ENCODE measurements around the gene CHM.
"Not testable (repeated sequence)": the region's sequence is repeated elsewhere in the genome, so short reads cannot be mapped to it uniquely, and the experiment has no call there.

Gene CHM

GRCh38 chrX:85994797-85995196 lies 52.6 kb downstream of the CHM start:
- no peak for DNase-seq

DNA sequence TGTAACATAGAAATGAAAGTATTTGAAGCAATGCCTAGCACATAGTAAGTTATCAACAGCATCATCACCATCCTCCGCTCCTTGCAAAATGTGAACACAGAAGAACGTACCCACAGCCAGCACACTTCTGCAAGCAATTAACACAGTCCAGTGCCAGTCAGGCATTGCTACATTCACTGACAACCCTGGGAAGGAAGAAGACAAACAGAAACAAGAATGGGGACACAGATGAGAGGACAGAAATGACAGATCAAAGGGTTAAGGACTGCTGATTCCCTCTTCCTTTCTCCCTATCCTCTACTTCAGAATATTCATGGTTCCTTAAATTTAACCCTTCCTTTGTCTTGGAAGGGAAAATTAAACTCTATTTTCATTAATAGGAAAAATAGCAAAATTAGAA lies 53.1 kb downstream of the CHM start:
- no peak for DNase-seq

DNA sequence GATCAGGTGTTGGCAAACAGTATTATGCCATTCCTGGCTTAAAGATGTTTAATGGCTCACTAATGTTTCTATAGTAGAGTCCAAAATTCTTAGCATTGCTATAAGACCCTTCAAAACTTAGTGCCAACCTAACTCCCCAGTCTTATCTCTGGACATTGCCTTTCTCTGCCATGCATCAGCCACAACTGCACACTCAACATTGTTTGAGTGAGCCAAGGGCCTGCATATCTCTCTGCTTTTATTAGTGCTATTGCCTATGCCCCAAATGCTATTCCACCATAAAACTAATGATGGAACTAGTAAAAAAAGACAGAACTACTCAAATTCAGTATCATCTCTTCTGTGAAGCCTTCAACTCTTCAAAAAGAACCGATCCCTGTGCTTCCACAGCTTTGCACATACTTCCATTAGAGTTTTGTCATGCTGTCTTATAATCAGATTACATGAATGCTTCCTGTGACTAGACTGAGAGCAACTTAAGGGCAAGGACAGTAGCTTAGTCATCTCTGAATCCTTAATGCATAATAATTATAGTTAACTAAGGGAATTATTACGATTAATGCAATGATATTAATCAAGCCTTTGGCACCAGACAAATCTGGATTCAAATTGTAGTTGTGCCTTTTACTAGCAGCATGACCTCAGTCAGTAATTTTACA lies 53.7 kb downstream of the CHM start:
- no peak for DNase-seq

- no peak for DNase-seq
Observed at GRCh38 chrX:85992811-85993229, 54.5 kb downstream of the CHM start.

DNA sequence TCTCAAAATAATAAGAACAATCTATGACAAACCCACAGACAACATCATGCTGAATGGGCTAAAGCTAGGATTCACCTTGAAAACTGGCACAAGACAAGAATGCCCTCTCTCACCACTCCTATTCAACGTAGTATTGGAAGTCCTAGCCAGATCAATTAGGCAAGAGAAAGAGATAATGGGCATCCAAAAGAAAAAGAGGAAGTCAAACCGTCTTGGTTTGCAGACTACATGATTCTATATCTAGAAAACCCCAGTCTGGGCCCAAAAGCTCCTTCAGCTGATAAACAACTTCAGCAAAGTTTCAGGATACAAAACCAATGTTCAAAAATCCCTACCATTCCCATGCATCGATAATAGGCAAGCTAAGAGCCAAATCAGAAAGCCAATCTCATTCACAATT lies 59.0 kb downstream of the CHM start:
- no peak for DNase-seq

DNA sequence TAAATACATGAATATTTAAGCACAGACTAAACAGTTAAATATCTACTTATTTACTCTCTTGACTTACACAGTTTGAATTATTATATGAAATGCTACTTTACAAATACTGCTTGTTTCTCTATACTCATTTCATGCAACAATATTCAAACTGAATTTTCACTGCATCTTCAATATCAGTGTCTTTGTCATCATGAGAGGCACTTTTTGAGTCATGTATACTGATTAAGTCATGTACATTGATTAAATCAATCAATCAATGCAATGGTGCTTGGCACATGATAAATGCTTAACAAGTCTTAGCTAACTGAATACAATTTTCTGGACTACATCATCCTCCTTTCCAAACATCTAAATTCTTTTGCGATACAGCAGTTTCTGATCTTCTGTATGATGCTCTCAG lies 67.1 kb downstream of the CHM start:
- DNase-seq = no peak

DNA sequence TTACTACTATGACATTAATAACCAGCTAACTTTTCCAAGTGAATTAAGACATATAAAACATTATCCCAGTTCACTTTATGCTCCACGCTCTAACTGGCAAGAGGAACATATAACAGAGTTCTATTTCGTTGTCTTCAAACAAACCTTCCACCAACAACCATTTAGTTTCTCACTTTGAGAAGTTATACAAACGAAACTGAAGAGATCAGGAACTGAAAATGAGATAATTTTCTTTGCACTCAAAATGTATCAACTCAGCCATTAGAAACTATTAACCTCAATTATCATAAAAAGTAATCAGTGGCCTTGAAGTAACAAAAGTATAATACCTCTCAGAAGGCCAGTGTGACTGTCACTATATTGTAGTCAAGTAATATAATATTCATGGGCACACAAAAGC lies 70.1 kb downstream of the CHM start:
- DNase-seq = no peak

- DNase-seq = not testable (repeated sequence)
Observed at GRCh38 chrX:85972351-85972750, 75.0 kb downstream of the CHM start.

DNA sequence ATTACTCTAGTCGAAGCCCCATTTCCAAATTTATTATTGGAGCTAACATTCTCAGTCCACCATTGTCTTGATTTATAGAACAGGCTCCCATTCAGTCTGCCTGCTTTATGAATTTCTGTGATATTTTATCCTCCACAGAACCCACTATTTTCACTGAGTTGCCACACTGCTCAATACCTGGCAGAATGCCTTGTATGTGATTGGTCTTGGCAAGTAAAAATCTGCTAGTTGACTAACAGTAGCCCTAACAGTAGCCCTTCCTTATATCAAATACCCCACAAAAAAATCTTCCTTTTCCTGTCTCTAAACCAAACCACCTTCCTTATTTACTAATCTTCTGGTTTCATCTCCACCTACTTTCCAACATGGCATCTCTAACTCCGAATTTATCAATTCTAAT lies 82.6 kb downstream of the CHM start:
- no peak for DNase-seq

DNA sequence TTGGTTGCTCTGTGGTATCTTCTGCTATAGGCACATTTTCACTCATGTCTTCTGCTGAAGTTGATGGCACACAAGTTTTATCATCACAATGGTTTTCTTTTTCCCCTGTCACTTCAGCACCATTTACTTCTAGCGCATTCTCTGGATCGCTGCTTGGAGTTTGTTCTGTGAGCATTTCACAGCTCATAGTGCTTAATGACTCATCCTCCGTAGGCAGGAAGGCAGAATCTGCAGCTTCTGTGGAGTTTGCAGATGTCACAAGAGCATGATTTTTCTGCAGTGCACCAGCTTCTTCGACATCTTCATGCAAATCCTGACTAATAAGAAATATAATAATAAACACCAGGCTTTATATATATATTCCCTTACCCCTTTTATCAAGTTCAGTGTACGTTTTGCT lies 83.6 kb downstream of the CHM start:
- no peak for DNase-seq

- DNase-seq = no peak
Observed at GRCh38 chrX:85955510-85955909, 91.8 kb downstream of the CHM start.

DNA sequence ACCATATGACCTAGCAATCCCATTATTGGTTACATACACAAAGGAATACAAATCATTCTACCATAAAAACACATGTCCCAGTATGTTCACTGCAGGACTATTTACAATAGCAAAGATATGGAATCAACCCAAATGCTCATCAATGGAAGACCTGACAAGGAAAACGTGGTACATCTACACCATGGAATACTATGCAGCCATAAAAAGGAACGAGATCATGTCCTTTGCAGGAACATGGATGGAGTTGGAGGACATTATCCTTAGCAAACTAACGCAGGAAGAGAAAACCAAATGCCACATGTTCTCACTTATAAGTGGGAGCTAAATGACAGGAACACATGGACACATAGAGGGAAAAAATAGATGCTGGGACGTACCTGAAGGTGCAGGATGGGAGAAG lies 102.6 kb downstream of the CHM start:
- DNase-seq = not testable (repeated sequence)

DNA sequence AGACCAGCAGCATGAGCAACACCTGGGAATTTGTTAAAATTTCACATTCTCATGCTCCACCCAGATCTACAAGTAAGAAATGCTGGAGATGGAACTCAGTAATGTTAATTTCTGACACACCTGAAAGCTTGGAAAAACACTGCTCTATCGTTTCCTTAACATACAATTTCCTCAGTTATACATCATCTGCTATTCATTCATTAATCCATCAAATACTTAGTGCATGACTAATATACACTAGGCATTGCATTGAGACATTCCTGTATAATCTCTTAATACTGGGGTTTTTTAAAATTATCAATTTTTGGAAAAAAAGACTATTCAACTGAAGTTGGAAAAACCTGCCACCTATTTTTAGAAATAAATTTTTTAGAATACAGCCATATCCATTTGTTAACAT lies 106.1 kb downstream of the CHM start:
- DNase-seq = no peak

DNA sequence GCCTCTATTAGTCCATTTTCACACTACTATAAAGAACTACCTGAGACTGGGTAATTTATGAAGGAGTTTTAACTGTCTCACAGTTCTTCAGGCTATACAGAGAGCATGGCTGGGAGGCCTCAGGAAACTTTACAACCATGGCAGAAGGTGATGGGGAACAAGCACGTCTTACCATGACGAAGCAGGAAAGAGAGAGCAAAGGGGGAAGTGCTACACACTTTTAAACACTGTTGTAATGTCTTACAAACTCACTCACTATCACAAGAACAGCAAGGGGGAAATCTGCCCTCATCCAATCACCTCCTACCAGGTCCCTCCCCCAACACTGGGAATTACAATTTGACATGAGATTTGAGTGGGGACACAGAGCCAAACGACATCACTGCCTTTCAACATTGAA lies 107.4 kb downstream of the CHM start:
- DNase-seq = not testable (repeated sequence)

DNA sequence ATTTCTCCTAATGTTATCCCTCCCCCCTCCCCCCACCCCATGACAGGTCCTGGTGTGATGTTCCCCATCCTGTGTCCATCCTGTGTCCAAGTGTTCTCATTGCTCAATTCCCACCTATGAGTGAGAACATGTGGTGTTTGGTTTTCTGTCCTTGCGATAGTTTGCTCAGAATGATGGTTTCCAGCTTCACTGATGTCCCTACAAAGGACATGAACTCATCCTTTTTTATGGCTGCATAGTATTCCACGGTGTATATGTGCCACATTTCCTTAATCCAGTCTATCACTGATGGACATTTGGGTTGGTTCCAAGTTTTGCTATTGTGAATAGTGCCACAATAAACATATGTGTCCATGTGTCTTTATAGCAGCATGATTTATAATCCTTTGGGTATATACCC lies 113.0 kb downstream of the CHM start:
- DNase-seq = not testable (repeated sequence)

GRCh38 chrX:85930099-85930498 lies 117.3 kb downstream of the CHM start:
- DNase-seq = no peak

DNA sequence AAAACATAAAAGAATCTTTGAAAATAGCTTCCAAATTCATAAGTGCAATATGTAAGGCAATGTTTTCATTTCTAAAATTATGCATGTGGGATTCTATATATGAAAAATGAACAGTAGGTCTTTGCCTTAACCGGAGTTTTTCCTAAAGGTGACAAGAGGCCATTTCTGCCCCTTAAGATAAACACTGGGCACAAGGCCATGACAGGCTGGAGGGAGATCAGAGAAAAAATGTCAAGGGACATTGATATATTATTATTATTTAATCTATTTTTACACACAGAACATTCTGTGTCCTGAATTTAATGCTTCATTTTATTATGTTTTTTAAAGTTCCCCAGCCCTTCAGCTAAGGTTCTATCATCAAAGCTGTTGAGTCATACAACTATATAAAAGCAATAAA lies 118.8 kb downstream of the CHM start:
- DNase-seq = no peak

DNA sequence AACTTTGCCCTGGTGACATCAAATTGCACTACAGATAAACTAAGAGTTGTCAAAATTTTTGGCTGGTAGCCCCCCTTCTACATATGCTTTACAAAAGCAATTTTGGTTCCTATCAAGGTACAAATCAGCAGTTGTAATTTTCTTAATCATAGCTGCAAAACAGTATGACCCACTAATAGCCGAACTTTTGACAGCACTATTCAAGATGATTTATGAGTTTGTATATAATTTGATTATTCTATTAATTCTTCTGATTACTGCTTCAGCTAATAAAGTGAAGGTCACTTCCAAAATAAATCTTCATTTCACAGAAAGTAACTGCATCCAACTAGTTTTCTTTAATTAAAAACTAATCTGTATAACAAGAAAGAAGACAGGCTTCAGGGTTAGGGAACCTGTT lies 119.6 kb downstream of the CHM start:
- DNase-seq = no peak

GRCh38 chrX:85922821-85923220 lies 124.5 kb downstream of the CHM start:
- no peak for DNase-seq

GRCh38 chrX:85916656-85917280 lies 130.6 kb downstream of the CHM start:
- not testable (repeated sequence) for DNase-seq

- no peak for DNase-seq
Observed at GRCh38 chrX:85914431-85914830, 132.9 kb downstream of the CHM start.

- no peak for DNase-seq
Observed at GRCh38 chrX:85907316-85907715, 140.0 kb downstream of the CHM start.

GRCh38 chrX:85906399-85906798 lies 141.0 kb downstream of the CHM start:
- no peak for DNase-seq

DNA sequence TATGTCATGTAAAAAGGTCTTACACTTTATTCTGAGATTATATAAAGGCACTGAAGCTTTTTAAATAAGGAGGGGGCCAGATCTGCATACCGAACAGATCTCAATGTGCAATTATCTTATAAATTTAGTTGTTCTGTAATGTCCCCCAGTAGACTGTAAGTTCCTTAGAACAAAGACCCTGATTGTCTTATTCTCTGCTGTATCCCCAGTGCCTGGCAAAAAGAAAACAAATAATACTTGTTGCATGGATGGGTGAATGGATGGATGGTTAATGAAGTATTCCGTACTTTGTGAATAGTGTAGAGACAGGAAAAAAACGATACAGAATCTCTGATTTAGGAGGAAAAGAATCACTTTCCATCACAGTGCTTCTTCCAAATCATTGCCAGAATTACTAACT lies 141.5 kb downstream of the CHM start:
- no peak for DNase-seq

Measured in activated CD4-positive, alpha-beta T cell treated with anti-CD3 and anti-CD28 coated beads, Interleukin-2, amount 50 U/mL, for 4 hours (primary cell).